HG03095 (cell line): ENCODE results near the gene ZNF500.
"Not testable (repeated sequence)": the region's sequence is repeated elsewhere in the genome, so short reads cannot be mapped to it uniquely, and the experiment has no call there.

Source experiments
- ATAC-seq: cut with Tn5 transposase; IDR thresholded peaks from one replicate; pipeline ENCODE4 v1.9.1; 2021; ENCODE audit warnings: moderate library complexity; ENCODE audit not compliant: unreplicated experiment

Gene ZNF500

GRCh38 chr16:4796982-4797804 lies 30.2 kb upstream of the ZNF500 start:
- no peak for ATAC-seq

- ATAC-seq, result no peak
Observed at GRCh38 chr16:4795828-4796572, 29.0 kb upstream of the ZNF500 start.

DNA sequence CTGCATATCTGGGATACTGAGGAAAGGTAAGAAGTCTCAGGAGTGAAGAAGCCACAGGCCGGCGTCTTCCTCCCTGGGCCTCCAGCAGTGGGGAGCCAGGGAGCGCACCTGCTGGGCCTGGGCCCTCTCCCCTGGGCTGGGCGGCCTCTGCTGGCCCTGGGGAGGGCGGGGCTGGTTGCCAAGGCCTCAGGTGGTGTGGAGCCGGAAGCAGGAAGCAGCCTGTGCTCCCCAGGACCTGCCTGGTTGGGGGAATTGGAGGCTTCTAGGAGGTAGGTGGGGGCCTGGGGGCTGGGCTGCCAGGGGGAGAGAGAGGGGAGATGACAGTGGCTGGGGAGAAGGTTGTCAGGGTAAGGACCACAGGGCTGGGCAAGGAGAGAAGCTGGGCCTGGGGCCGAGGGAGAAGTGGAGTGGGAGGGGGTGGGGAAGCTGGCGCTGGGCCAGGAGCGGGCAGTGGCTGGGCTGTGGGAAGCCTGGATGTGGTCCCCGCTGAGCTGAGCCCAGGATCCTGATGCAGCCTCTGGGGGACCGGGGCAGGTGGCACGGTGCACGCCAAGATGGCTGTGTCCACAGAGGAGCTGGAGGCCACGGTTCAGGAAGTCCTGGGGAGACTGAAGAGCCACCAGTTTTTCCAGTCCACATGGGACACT lies 28.3 kb upstream of the ZNF500 start, which contains the start of gene SMIM22:
Gene SMIM22 (plus strand): TSS at position 189 of the 647 bp plus-strand sequence. CDS start 366 bp downstream, at position 555.
- no peak for ATAC-seq

DNA sequence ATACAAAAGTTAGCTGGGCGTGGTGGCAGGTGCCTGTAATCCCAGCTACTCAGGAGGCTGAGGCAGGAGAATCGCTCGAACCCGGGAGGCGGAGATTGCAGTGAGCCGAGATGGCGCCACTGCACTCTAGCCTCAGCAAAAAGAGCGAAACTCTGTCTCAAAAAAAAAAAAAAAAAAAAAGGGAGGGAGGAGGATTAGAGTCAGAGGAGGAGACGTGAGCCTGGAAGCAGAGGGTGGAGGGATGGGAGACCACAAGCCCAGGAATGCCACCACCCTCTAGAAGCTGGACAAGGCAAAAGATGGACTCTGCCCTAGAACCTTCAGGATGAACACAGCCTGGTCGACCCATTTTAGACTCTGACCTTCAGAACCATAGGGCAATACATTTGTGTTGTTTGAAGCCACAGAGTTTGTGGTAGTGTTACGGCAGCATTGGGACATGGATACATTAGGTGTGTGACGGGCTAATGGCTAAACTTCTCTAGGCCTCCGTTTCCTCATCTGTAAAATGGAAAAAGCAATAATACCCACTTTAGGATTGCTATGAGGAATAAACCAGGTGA lies 26.1 kb upstream of the ZNF500 start:
- ATAC-seq, result no peak

GRCh38 chr16:4790871-4791270 lies 23.9 kb upstream of the ZNF500 start:
- ATAC-seq, result no peak

DNA sequence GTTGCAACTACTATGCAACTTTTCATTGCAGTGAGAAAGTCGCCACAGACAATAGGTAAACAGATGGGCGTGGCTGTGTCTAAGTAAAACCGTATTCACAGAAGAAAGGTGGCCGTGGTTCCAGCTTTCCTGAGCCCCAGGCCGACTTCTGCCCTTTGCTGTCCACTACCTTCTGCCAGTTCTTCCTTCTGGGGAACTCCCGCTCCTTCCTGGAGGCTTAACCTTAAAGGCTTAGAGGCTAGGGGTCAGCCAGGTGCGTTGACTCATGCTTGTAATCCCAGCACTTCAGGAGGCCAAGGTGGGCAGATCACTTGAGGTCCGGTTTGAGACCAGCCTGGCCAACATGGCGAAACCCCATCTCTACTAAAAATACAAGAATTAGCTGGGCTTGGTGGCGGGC lies 23.3 kb upstream of the ZNF500 start:
- no peak for ATAC-seq

DNA sequence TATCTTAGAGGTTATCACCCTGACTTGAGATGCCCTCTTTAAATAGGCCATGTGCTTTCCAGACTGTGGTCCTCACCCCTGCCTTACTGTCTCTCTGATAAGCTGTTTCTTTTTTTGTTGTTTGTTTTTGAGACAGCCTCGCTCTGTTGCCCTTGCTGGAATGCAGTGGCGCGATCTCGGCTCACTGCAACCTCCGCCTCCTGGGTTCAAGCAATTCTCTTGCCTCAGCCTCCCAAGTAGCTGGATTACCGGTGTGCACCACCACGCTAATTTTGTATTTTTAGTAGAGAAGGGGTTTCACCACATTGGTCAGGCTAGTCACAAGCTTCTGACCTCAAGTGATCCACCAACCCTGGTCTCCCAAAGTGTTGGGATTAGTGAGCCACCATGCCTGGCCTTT lies 21.9 kb upstream of the ZNF500 start:
- no peak for ATAC-seq

DNA sequence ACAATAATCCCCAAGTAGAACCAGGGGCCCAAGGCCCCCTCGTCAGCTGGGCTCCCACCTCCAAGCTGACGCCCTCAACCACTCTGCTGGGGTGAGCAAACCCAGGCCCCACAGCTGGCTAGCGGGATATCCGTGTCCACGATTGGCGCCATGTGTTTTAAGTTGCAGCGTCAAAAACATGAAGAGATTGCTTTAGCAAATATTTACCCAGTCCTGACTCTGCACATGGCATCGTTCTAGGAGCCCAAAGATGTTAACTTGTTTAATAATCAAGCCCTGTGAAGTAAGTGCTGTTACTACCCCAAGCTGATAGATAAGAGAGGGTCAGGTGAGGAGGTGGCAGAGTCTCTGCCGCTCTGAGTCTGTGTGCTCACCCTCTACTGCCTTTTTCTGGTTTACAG lies 21.5 kb upstream of the ZNF500 start:
- no peak for ATAC-seq

DNA sequence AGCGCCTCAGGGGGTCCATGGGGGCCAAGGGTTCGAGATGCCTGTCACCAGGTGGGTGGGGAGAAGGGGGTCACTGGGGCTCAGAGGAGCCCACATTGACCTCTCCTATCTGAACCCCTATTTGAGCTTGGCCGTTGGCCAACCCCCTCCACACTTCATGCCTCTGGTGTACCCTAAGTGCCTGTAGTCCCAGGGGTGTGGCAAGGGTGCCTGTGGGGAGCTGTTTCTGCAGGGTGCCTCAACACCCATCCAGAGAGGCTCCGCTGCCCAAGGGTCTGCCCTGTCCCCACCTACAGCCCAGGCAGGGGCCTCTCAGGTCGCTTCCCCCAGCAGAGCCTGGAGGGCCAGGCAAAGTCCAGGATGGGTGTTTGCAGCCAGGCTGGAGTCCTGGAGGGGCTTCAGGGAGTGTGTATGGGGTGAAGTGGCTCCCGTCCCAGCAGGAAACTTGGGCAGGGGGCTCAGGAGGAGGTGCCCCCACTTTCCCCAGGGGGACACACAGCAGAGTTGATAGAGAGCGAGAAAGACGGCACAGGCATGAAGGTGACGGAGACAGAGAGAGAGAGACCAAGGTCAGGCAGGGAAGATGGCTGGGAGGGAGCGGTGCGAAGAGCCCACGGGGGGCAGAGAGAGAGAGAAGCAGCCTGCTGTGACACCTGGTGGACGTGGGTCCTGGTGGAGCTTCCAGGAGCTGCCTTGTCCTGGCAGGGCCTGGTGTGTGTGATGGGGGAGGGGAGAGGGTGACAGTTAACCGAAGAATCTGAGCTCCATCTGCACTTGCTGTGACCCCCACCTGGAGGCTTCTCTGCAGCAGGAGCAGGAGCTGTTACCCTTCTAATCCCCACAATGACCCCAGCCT lies 20.9 kb upstream of the ZNF500 start, which contains the start of gene SEPTIN12:
Gene SEPTIN12 (minus strand): TSS at position 719 of the 856 bp plus-strand sequence. CDS start 700 bp downstream, at position 19.
- ATAC-seq, result no peak

- no peak for ATAC-seq
Observed at GRCh38 chr16:4787068-4787467, 20.1 kb upstream of the ZNF500 start.

GRCh38 chr16:4785758-4786433 lies 18.9 kb upstream of the ZNF500 start:
- no peak for ATAC-seq

- not testable (repeated sequence) for ATAC-seq
Observed at GRCh38 chr16:4784444-4784987, 17.6 kb upstream of the ZNF500 start.

GRCh38 chr16:4783951-4784336 lies 17.0 kb upstream of the ZNF500 start:
- no peak for ATAC-seq

GRCh38 chr16:4783251-4783950 lies 16.4 kb upstream of the ZNF500 start:
- no peak for ATAC-seq

- ATAC-seq, result no peak
Observed at GRCh38 chr16:4780235-4780634, 13.3 kb upstream of the ZNF500 start.

DNA sequence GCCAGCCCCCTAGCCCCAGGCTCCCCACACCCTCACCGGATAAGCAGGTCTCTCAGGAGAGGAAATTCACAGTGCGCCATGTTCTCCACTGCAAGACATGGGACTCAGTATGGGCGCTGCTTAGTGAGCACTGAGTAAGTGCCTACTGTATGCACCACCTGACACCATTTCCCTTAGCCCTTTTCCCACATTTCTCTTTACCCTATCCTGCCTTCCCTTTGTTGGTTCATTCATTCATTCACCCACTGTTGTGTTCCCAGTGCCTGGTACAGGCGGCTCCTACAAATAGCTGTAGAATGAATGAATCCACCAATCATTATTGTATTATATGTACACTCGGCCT lies 11.1 kb upstream of the ZNF500 start:
- ATAC-seq, result no peak

DNA sequence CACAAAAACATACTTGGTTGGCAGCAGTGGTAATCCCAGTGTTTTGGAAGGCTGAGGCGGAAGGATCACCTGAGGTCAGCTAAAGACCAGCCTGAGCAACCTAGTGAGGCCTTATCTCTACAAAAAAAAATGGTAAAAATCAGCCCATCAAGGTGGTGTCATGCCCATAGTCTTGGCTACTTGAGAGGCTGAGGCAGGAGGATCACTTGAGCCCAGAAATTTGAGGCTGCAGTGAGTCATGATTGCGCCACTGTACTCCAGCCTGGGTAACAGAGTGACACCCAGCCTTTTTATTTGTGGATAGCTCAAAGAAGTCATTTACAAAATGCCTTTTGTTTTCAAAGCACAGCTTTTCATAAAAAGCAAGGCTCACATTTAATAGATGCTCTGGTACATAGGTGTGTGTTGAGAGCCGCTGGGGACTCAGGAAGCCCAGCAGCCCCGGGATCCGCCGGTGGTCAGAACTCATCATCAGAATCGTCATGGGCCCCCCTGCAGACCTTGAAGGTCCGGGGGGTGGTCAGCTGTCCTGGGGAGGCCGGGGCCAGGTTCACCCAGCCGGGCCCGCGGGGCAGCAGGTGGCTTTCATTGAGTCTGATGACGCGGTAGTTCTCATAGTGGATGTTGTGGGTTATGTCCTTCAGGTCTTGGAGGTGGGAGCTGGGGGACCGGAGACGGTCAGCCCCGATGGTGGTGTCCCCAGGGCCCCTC lies 10.5 kb upstream of the ZNF500 start:
- ATAC-seq, result no peak

DNA sequence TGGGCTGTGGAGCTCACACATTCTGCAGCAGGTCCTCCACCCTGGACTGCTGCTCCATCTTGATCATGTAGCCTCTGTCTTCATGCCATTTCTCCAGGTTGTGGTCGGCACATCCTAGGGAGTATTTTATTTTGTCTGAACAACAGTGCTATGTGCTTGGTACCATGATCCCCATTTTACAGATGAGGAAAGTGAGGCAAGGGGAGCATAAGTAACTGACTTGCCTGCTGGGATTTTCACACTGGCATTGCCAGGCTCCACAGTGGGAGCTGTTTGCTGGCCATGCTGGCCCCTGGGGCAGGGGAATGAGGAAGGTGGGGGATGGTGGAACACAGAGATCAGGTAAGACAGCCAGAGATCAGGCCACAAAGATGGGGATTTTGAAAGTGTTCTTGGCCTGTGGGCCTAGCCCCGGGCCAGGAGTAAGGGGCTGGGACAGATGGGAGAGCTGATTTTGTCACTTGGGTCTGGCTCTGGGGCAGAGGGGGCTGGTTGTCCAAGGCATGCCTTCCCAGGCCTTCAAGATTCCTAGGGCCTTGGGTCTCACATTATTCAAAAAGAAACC lies 9.3 kb upstream of the ZNF500 start:
- ATAC-seq, result no peak
